NCI-H2196 treated with DMSO at 0.1 percent for 48 hours (cell line): ENCODE results near the gene PTGER4.
A peak's percentile ranks its signal among the peaks of the same experiment; 100 is the strongest.
"Not testable (repeated sequence)": the region's sequence is repeated elsewhere in the genome, so short reads cannot be mapped to it uniquely, and the experiment has no call there.

Experiments
- DNase-seq: peaks from one replicate; lab custom pipeline; 2025; ENCODE audit not compliant: unreplicated experiment; lab: John Stamatoyannopoulos, UW

PTGER4 gene

GRCh38 chr5:40688996-40689395, 9.3 kb downstream of the PTGER4 start:
- no peak for DNase-seq

- peak; percentile 30 for DNase-seq
Observed at GRCh38 chr5:40689438-40689837, 9.7 kb downstream of the PTGER4 start.

- DNase-seq = no peak
Observed at GRCh38 chr5:40690267-40690666, 10.6 kb downstream of the PTGER4 start.

GRCh38 chr5:40691894-40692293, 12.2 kb downstream of the PTGER4 start:
- DNase-seq = no peak

GRCh38 chr5:40694433-40694832, 14.7 kb downstream of the PTGER4 start:
- no peak for DNase-seq

- no peak for DNase-seq
Observed at GRCh38 chr5:40700116-40700782, 20.5 kb downstream of the PTGER4 start.

GRCh38 chr5:40702027-40702426, 22.3 kb downstream of the PTGER4 start:
- DNase-seq = not testable (repeated sequence)

GRCh38 chr5:40705484-40705883, 25.8 kb downstream of the PTGER4 start:
- DNase-seq = not testable (repeated sequence)

GRCh38 chr5:40710575-40710974, 30.9 kb downstream of the PTGER4 start:
- DNase-seq = not testable (repeated sequence)

GRCh38 chr5:40714001-40714400, 34.3 kb downstream of the PTGER4 start:
- DNase-seq = no peak

GRCh38 chr5:40716000-40716399, 36.3 kb downstream of the PTGER4 start:
- no peak for DNase-seq

- no peak for DNase-seq
Observed at GRCh38 chr5:40716590-40716989, 36.9 kb downstream of the PTGER4 start.

GRCh38 chr5:40717281-40717680, 37.6 kb downstream of the PTGER4 start:
- DNase-seq = no peak

- no peak for DNase-seq
Observed at GRCh38 chr5:40720069-40720468, 40.4 kb downstream of the PTGER4 start.

- DNase-seq = not testable (repeated sequence)
Observed at GRCh38 chr5:40722497-40722911, 42.8 kb downstream of the PTGER4 start.

GRCh38 chr5:40733434-40733833, 53.7 kb downstream of the PTGER4 start:
- DNase-seq = no peak

- no peak for DNase-seq
Observed at GRCh38 chr5:40733879-40734563, 54.3 kb downstream of the PTGER4 start.

GRCh38 chr5:40734986-40735385, 55.3 kb downstream of the PTGER4 start:
- no peak for DNase-seq

- no peak for DNase-seq
Observed at GRCh38 chr5:40735609-40736008, 55.9 kb downstream of the PTGER4 start.

- no peak for DNase-seq
Observed at GRCh38 chr5:40736103-40736875, 56.6 kb downstream of the PTGER4 start.

- DNase-seq = no peak
Observed at GRCh38 chr5:40738502-40738901, 58.8 kb downstream of the PTGER4 start.
